ENCODE results near the gene POLR2M.

The POLR2M gene

GRCh38 chr15:57694279-57694678 is 12.2 kb upstream of the POLR2M start:
- no peak for DNase-seq

GRCh38 chr15:57696146-57696545 is 10.4 kb upstream of the POLR2M start:
- DNase-seq, result no peak

- DNase-seq, result no peak
Measured at GRCh38 chr15:57697588-57697987, 8.9 kb upstream of the POLR2M start.

GRCh38 chr15:57698243-57698642 is 8.3 kb upstream of the POLR2M start:
- DNase-seq, result no peak

- DNase-seq, result no peak
Measured at GRCh38 chr15:57698991-57699390, 7.5 kb upstream of the POLR2M start.

GRCh38 chr15:57703387-57703786 is 3.1 kb upstream of the POLR2M start:
- no peak for DNase-seq

GRCh38 chr15:57704441-57704840 is 2.1 kb upstream of the POLR2M start:
- DNase-seq, result no peak

GRCh38 chr15:57705746-57706404 is 639 bp upstream of the POLR2M start:
- no peak for DNase-seq

GRCh38 chr15:57708047-57708446 is 1.5 kb downstream of the POLR2M start:
- no peak for DNase-seq

GRCh38 chr15:57718309-57718708 is 11.8 kb downstream of the POLR2M start:
- no peak for DNase-seq

- DNase-seq, result no peak
Measured at GRCh38 chr15:57720867-57721266, 14.4 kb downstream of the POLR2M start.

- DNase-seq, result no peak
Measured at GRCh38 chr15:57726411-57726810, 19.9 kb downstream of the POLR2M start.

GRCh38 chr15:57727031-57727430 is 20.5 kb downstream of the POLR2M start:
- no peak for DNase-seq

- no peak for DNase-seq
Measured at GRCh38 chr15:57728436-57728835, 21.9 kb downstream of the POLR2M start.

- no peak for DNase-seq
Measured at GRCh38 chr15:57730876-57731275, 24.4 kb downstream of the POLR2M start.

- DNase-seq, result no peak
Measured at GRCh38 chr15:57731530-57732103, 25.1 kb downstream of the POLR2M start.

- DNase-seq, result peak; percentile 1
Measured at GRCh38 chr15:57732526-57733331, 26.2 kb downstream of the POLR2M start.

- no peak for DNase-seq
Measured at GRCh38 chr15:57734860-57735259, 28.3 kb downstream of the POLR2M start.

GRCh38 chr15:57735431-57735830 is 28.9 kb downstream of the POLR2M start:
- DNase-seq, result no peak

GRCh38 chr15:57735891-57736290 is 29.4 kb downstream of the POLR2M start:
- DNase-seq, result no peak

GRCh38 chr15:57736591-57736990 is 30.1 kb downstream of the POLR2M start:
- DNase-seq, result no peak

- no peak for DNase-seq
Measured at GRCh38 chr15:57738734-57739237, 32.3 kb downstream of the POLR2M start.

- DNase-seq, result no peak
Measured at GRCh38 chr15:57740048-57740447, 33.5 kb downstream of the POLR2M start.

GRCh38 chr15:57741089-57741488 is 34.6 kb downstream of the POLR2M start:
- DNase-seq, result no peak
